GM23338 (cell line): ENCODE data around the gene GHR. TPM values are rescaled to one million over a fixed set of nuclear protein-coding genes. Genes with fewer than 3 reads are reported as not detected.

Source experiments
- ATAC-seq: fragments of 200-7000 bp; cut with Tn5 transposase; 3 replicates; pipeline ENCODE4 v1.9.1; 2020
- DNase-seq: peaks from one replicate; pipeline ENCODE4 v3.0.0-alpha.2; 2015; ENCODE audit warnings: low spot score
- H2AFZ ChIP-seq: fragments of 200-600 bp; sonication (generic); 2 replicates; pipeline ENCODE4 v1.8.0; 2016; ENCODE audit warnings: antibody characterized with exemption, mild to moderate bottlenecking, moderate library complexity
- H3F3A ChIP-seq: fragments of 200-600 bp; sonication (generic); replicated peaks from 2 replicates; pipeline ENCODE4 v1.8.0; 2017; ENCODE audit warnings: antibody characterized with exemption, mixed run types, low read depth
- H3K27ac ChIP-seq: fragments of 200-600 bp; sonication (generic); 2 replicates; pipeline ENCODE4 v1.6.1; 2016; ENCODE audit warnings: low read depth
- H3K27me3 ChIP-seq: fragments of 200-600 bp; sonication (generic); 2 replicates; pipeline ENCODE4 v1.8.0; 2016; ENCODE audit warnings: mild to moderate bottlenecking, mixed run types, moderate library complexity; ENCODE audit not compliant: insufficient read depth
- H3K36me3 ChIP-seq: fragments of 200-600 bp; sonication (generic); 2 replicates; pipeline ENCODE4 v1.8.0; 2016; ENCODE audit warnings: mild to moderate bottlenecking; ENCODE audit not compliant: insufficient read depth
- H3K4me1 ChIP-seq: fragments of 200-600 bp; sonication (generic); 2 replicates; pipeline ENCODE4 v1.8.0; 2016; ENCODE audit warnings: mild to moderate bottlenecking, moderate library complexity; ENCODE audit not compliant: insufficient read depth
- H3K4me2 ChIP-seq: fragments of 200-600 bp; sonication (generic); 2 replicates; pipeline ENCODE4 v1.7.1; 2017; ENCODE audit warnings: mixed run types
- H3K4me3 ChIP-seq: fragments of 200-600 bp; sonication (generic); 2 replicates; pipeline ENCODE4 v1.6.1; 2016; ENCODE audit warnings: mixed run types
- H3K79me2 ChIP-seq: fragments of 200-600 bp; sonication (generic); replicated peaks from 2 replicates; pipeline ENCODE4 v1.8.0; 2017; ENCODE audit warnings: mild to moderate bottlenecking; ENCODE audit not compliant: insufficient read depth
- H3K9me2 ChIP-seq: fragments of 200-600 bp; sonication (generic); 2 replicates; pipeline ENCODE4 v1.8.0; 2017; ENCODE audit not compliant: insufficient read depth
- H4K20me1 ChIP-seq: fragments of 200-600 bp; sonication (generic); replicated peaks from 2 replicates; pipeline ENCODE4 v1.8.0; 2017; ENCODE audit warnings: mild to moderate bottlenecking; ENCODE audit not compliant: insufficient read depth
- H3K27ac Mint-ChIP-seq: 2 replicates; pipeline ENCODE4 v1.8.0; 2020; ENCODE audit warnings: inconsistent platforms, mild to moderate bottlenecking, moderate library complexity, mixed read lengths
- H3K27me3 Mint-ChIP-seq: 3 replicates; pipeline ENCODE4 v1.8.0; 2022; ENCODE audit warnings: low read depth, mild to moderate bottlenecking, moderate library complexity, mixed read lengths, inconsistent platforms; ENCODE audit not compliant: insufficient read depth, poor library complexity
- H3K36me3 Mint-ChIP-seq: 3 replicates; pipeline ENCODE4 v1.8.0; 2021; ENCODE audit warnings: low read depth, mild to moderate bottlenecking, inconsistent platforms, moderate library complexity, mixed read lengths
- H3K4me1 Mint-ChIP-seq: 3 replicates; pipeline ENCODE4 v1.8.0; 2020; ENCODE audit warnings: mild to moderate bottlenecking, inconsistent platforms, mixed read lengths
- H3K4me3 Mint-ChIP-seq: 3 replicates; pipeline ENCODE4 v1.8.0; 2021; ENCODE audit warnings: moderate library complexity, mild to moderate bottlenecking, inconsistent platforms, mixed read lengths
- H3K9me3 Mint-ChIP-seq: 3 replicates; pipeline ENCODE4 v1.8.0; 2020; ENCODE audit warnings: moderate library complexity, mild to moderate bottlenecking, inconsistent platforms, mixed read lengths
- CREB1 ChIP-seq: fragments of 250-450 bp; sonication (Bioruptor Pico); IDR thresholded peaks from 2 replicates; pipeline ENCODE4 v1.5.0; 2020; ENCODE audit warnings: low read depth, mild to moderate bottlenecking, moderate library complexity
- CTCF ChIP-seq, 2 experiments: fragments of 200-600 bp in 1 of 2; sonication (generic) in 1 of 2; conservative IDR thresholded peaks; 2 replicates each; pipeline versions ENCODE4 v1.5.1 to v1.6.1; 2016 to 2017; ENCODE audit warnings: antibody characterized with exemption in 2 of 2, low read depth in 2 of 2, mild to moderate bottlenecking in 2 of 2, moderate library complexity in 1 of 2
- EZH2phosphoT487 ChIP-seq: fragments of 200-600 bp; sonication (generic); IDR thresholded peaks from one replicate; pipeline ENCODE4 v1.8.1; 2018; ENCODE audit warnings: antibody characterized with exemption; ENCODE audit not compliant: unreplicated experiment
- NANOG ChIP-seq: IDR thresholded peaks from 2 replicates; pipeline ENCODE4 v1.6.1; 2016; ENCODE audit warnings: antibody characterized with exemption, borderline replicate concordance
- POLR2AphosphoS5 ChIP-seq: IDR thresholded peaks from 2 replicates; pipeline ENCODE4 v1.6.1; 2016; ENCODE audit warnings: antibody characterized with exemption, low read depth
- REST ChIP-seq: IDR thresholded peaks from one replicate; pipeline ENCODE4 v1.6.1; 2018; ENCODE audit warnings: antibody characterized with exemption; ENCODE audit not compliant: unreplicated experiment
- STAT1 ChIP-seq: IDR thresholded peaks from one replicate; pipeline ENCODE4 v1.6.1; 2016; ENCODE audit warnings: antibody characterized with exemption; ENCODE audit not compliant: unreplicated experiment
- ZNF114 ChIP-seq: fragments of 250-450 bp; sonication (Bioruptor Pico); IDR thresholded peaks from 2 replicates; pipeline ENCODE4 v1.5.0; 2020; ENCODE audit warnings: mild to moderate bottlenecking, moderate library complexity
- ZNF331 ChIP-seq: fragments of 250-450 bp; sonication (Bioruptor Pico); IDR thresholded peaks from 2 replicates; pipeline ENCODE4 v1.5.0; 2020; ENCODE audit warnings: low read depth, mild to moderate bottlenecking, moderate library complexity
- polyA plus RNA-seq: library from polyadenylated mRNA; unstranded; fragments of >200 nt; fragmentation: Nextera tagmentation; extraction: Ambion mirVana; gene quantifications from 2 replicates; pipeline ENCODE4 v1.2.1, GENCODE V29; 2016
- total RNA-seq: library from RNA; depleted of rRNA; stranded (reverse); fragments of >200 nt; shearing (Covaris generic); gene quantifications from 2 replicates; pipeline ENCODE4 v1.2.3, GENCODE V29; 2014
- TF ChIP-seq, protein P1 (sequence below): IDR thresholded peaks from 2 replicates; pipeline ENCODE4 v1.6.1; 2016; ENCODE audit warnings: antibody characterized with exemption

Gene GHR
- total and polyA plus RNA-seq, 2 experiments from 2014 or later = 0.21 to 1.9 TPM

- no peak for TF ChIP-seq NANOG
- TF ChIP-seq, protein P1, sequence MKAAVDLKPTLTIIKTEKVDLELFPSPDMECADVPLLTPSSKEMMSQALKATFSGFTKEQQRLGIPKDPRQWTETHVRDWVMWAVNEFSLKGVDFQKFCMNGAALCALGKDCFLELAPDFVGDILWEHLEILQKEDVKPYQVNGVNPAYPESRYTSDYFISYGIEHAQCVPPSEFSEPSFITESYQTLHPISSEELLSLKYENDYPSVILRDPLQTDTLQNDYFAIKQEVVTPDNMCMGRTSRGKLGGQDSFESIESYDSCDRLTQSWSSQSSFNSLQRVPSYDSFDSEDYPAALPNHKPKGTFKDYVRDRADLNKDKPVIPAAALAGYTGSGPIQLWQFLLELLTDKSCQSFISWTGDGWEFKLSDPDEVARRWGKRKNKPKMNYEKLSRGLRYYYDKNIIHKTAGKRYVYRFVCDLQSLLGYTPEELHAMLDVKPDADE = no peak
Observed at GRCh38 chr5:42467981-42468524, 44.8 kb downstream of the GHR start (continued).

GRCh38 chr5:42483472-42484154, 60.4 kb downstream of the GHR start:
- 0 out of 2 replicates have a peak, but pooled peaks cover 8% of the 10 kb centered on the region for H3K36me3 ChIP-seq
- Mint-ChIP-seq H3K9me3 (peaks cover 60% of the 10 kb centered on the region), H3K4me3 (no peak overlapping the region), H3K27me3 (peaks cover 6% of the 10 kb centered on the region), H3K4me1 (no peaks in the 10 kb centered on the region), H3K36me3 (peaks cover 27% of the 10 kb centered on the region; the same call in 2 of the 3 replicates), H3K27ac (no peak overlapping the region)
- H3K27ac ChIP-seq = no peak overlapping the region
- no peaks in the 10 kb centered on the region for H4K20me1 ChIP-seq
- H2AFZ ChIP-seq = no peak overlapping the region
- DNase-seq = no peak
- no peaks in the 10 kb centered on the region for H3F3A ChIP-seq
- no peak overlapping the region for H3K4me2 ChIP-seq
- no peak overlapping the region for H3K4me3 ChIP-seq
- H3K9me2 ChIP-seq = 0 out of 2 replicates have a peak, but pooled peaks cover 2% of the 10 kb centered on the region
- H3K4me1 ChIP-seq = no peaks in the 10 kb centered on the region
- H3K27me3 ChIP-seq = no peaks in the 10 kb centered on the region
- no peak for ATAC-seq
- no peaks in the 10 kb centered on the region for H3K79me2 ChIP-seq
- TF ChIP-seq POLR2AphosphoS5 = no peak
- TF ChIP-seq CTCF (conservative IDR thresholded peaks at IDR 0.05; ENCODE audit: low read depth in 2 of 2) = no peak
- TF ChIP-seq, protein P1 = no peak
- no peak for TF ChIP-seq ZNF331 (CRISPR knock-in tag)
- no peak for TF ChIP-seq ZNF114 (CRISPR knock-in tag)
- TF ChIP-seq EZH2phosphoT487 = no peak
- no peak for TF ChIP-seq CREB1
- no peak for TF ChIP-seq NANOG
- no peak for TF ChIP-seq STAT1
- no peak for TF ChIP-seq REST
